CD4-positive, alpha-beta T cell treated with Interferon gamma for 1 hour (primary cell): Measurements from ENCODE around the gene DYNC2H1.
"Not testable (repeated sequence)": the region's sequence is repeated elsewhere in the genome, so short reads cannot be mapped to it uniquely, and the experiment has no call there.

Source experiments
- DNase-seq: peaks from one replicate; pipeline ENCODE4 v3.0.0-alpha.2; 2020

DYNC2H1 gene

DNA sequence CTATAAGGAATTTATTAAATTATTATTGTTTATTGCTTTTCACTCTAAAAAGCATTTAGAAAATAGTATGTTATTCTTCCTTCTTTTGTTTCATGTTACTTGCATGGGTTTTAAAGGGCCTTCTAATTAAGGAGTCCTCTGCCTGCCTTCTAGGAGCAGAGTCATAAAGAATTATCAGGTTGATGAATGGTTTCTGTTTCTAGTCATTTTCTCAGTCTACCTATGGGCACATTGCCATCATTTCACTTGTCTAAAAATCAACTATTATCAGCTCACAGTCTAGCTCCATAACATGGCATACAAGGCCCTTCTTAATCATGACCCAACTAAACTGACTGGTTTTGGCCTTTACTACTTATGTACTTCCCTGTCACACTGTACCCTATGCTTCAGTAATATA is 16.2 kb downstream of the DYNC2H1 start:
- no peak for DNase-seq

- not testable (repeated sequence) for DNase-seq
These were observed 32.8 kb downstream of the DYNC2H1 start for GRCh38 chr11:103141986-103142385.

GRCh38 chr11:103147627-103148026 is 38.4 kb downstream of the DYNC2H1 start:
- DNase-seq, result no peak

DNA sequence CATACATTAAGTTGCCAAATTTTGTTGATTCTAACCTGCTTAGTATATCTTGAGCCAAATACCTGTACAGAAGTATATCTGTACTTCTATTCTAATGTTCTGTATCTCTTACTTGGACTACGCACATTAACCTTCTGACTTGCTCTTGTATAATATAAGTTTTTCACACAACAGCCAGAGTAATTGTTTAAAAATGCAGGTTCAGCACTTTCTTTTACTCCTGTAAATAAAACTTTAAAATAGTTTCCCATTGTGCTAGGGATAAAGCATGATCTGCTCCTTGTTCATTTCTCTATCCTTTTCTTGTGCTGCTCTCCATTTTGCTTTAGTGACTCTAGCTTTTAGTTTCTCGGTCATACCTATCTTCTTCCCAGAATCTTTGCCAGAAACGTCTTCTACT is 48.3 kb downstream of the DYNC2H1 start:
- DNase-seq, result no peak

GRCh38 chr11:103164093-103164796 is 55.0 kb downstream of the DYNC2H1 start:
- no peak for DNase-seq

- DNase-seq, result no peak
These were observed 57.9 kb downstream of the DYNC2H1 start for GRCh38 chr11:103167166-103167565.

- no peak for DNase-seq
These were observed 61.6 kb downstream of the DYNC2H1 start for GRCh38 chr11:103170865-103171264.

- no peak for DNase-seq
These were observed 66.4 kb downstream of the DYNC2H1 start for GRCh38 chr11:103175461-103176129.

GRCh38 chr11:103183981-103184611 is 74.9 kb downstream of the DYNC2H1 start:
- no peak for DNase-seq

- DNase-seq, result no peak
These were observed 92.9 kb downstream of the DYNC2H1 start for GRCh38 chr11:103202048-103202651.

DNA sequence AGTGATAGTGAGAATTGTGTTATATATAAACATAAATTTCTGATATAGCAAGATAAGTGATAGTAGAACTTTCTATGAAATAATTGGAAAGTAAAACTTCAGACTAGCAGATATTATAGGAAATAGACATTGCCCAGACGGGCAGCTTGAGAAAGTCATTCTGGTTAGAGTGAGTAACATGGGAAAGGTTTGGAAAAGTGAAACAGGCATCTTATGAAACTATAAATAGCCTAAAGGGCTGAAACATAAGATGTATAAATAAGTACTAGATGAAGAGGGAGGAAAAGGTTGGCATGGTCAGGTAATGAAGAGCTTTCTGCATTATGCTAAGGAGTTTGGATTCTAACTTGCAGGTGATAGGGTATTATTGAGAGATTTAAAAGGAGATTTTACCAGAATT is 101.3 kb downstream of the DYNC2H1 start:
- no peak for DNase-seq

- no peak for DNase-seq
These were observed 106.6 kb downstream of the DYNC2H1 start for GRCh38 chr11:103215812-103216211.

DNA sequence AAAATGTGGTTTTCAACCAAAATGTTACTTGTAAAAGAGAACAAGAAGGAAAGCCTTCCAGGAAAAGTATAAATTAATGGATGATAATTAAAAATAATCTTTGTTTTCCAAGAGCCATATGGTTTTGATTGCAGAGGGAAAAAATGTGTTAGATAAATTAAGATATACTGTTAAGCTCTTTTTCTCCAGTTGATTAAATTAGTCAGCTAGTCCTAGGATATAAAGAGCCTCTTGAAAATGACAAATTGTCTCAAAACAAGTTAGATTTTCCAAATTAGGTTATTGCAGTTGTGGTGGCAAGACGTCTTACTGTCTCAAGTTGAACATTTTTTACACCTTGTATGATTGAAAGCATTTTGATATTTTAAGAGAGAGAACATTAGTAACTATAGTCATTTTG is 110.9 kb downstream of the DYNC2H1 start:
- no peak for DNase-seq

GRCh38 chr11:103222806-103223205 is 113.6 kb downstream of the DYNC2H1 start:
- DNase-seq, result no peak

DNA sequence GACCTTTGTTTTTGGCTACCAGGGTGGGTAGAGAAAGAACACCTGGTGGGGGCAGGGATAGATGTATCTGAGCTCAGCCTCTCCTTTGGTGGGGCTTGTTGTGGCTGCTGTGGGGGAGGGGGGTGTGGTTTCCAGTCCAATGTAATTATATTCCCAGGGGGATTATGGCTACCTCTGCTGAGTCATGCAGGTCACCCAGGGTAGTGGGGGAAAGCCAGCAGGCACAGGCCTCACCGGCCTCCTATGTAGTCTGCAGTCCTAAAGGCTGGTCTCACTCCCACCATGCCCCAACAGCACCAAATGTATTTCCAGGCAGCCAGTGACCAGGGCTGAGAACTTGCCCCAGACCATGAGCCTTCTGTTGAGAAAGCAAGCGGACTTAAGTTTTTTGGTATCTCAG is 119.6 kb downstream of the DYNC2H1 start:
- no peak for DNase-seq

GRCh38 chr11:103234974-103235373 is 125.7 kb downstream of the DYNC2H1 start:
- no peak for DNase-seq

GRCh38 chr11:103241574-103241973 is 132.3 kb downstream of the DYNC2H1 start:
- DNase-seq, result no peak

DNA sequence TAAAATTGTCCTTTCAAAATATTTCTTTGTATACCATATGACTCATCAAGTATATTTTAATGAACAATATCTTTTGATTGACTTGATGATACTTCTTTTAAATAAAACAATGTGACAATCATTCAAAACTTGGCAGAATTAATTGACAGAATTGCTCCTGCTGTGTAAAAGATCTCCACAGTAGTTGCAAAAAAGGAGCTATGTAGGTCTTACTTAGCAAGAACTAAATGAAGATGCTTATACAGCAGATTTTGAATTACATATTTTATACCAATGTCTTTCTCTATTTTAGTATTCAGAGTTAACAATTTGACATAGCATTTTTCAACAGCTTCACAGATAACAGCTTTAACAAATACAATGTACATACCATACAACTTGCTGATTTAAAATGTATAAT is 144.9 kb downstream of the DYNC2H1 start:
- DNase-seq, result no peak

- DNase-seq, result no peak
These were observed 148.1 kb downstream of the DYNC2H1 start for GRCh38 chr11:103257360-103257759.

DNA sequence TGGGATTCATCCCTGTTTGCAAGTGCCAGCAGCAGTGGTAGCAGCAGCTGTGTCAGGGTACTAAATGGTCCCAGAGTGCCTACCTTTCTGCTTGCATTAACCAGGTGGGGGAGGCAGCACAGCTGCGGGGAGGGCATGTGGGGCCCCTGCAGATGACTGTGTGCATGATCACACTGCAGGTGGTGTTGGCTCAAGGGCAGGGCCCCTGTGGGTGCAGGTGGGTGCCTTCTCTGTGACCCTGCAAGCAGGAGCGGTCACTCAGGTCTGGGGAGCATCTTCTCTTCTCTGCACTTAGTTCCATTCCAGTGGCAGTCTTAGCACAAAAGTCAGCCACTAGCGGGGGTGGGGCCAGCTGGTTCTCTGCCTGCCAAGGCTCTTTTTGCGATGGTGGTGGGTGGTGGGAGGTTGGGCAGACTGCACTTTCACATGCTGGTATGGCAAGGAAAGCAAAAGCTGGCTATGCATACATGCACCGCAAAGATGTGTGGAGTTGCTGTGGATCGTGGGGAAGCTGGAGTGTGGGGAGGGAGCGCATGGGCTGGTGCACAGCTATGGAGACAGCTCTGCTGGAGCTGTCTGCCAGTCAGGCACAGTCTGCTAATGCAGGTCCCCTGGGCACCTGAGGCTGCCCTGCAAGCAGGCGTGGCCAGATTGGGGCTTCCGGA is 157.1 kb downstream of the DYNC2H1 start:
- DNase-seq, result no peak

DNA sequence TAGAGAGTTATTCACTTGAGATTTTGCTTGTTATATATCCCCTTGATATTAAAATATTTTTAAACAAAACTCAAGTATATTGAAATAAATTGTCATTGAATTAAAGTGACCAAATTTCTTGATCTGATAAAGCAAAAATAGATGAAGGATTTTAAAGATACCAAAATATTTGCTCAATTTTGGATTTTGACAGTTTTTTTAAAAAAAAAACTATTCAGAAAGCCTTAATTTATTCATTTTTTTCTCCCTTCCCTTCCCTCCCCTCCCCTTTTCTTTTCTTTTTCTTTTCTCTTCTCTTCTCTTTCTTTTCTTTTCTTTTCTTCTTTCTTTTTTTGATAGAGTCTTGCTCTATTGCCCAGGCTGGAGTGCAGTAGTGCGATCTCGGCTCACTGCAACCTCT is 163.7 kb downstream of the DYNC2H1 start:
- no peak for DNase-seq

DNA sequence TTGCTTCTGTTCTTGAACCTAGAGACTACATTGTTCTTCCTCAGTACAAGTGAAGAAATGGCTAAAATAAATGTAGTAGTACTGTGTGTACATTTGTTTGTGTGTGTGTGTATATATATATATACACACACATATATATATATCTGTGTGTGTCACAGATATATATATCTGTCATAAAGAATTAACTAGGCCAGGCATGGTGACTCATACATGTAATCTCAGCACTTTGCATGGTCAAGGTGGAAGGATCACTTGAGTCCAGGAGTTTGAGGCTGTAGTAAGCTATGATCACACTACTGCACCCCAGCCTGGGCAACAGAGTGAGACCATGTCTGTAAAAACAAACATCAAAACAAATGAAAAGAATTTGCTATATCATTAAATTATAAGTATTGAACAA is 164.8 kb downstream of the DYNC2H1 start:
- DNase-seq, result no peak

GRCh38 chr11:103279821-103280220 is 170.6 kb downstream of the DYNC2H1 start:
- no peak for DNase-seq
